Activated T-helper 1 cell treated with anti-CD3 and anti-CD28 coated beads, Interleukin-12 subunit alpha, Interleukin-12 subunit beta, Interleukin-2, Interleukin-4 antibody, amounts not matched to agents 30 ng/mL and 10 ng/mL and 1 ng/mL, durations not matched to agents 14 hours and 24 hours and 36 hours (primary cell): ENCODE measurements around the gene ERBB2. TPM values are rescaled to one million over a fixed set of nuclear protein-coding genes. Genes with fewer than 3 reads are reported as not detected.
"Not testable (repeated sequence)": the region's sequence is repeated elsewhere in the genome, so short reads cannot be mapped to it uniquely, and the experiment has no call there.

Source experiments
- DNase-seq: peaks from one replicate; pipeline ENCODE4 v3.0.0; 2021; ENCODE audit warnings: low spot score
- H3K27ac Mint-ChIP-seq: one replicate; pipeline ENCODE4 v1.8.0; 2021; ENCODE audit warnings: mild to moderate bottlenecking, mixed read lengths
- H3K27me3 Mint-ChIP-seq: one replicate; pipeline ENCODE4 v1.8.0; 2022; ENCODE audit warnings: mild to moderate bottlenecking, moderate library complexity, mixed read lengths; ENCODE audit not compliant: insufficient read depth
- H3K36me3 Mint-ChIP-seq: one replicate; pipeline ENCODE4 v1.8.0; 2021; ENCODE audit warnings: low read depth, mixed read lengths
- H3K4me1 Mint-ChIP-seq: one replicate; pipeline ENCODE4 v1.8.0; 2021; ENCODE audit warnings: low read depth, mixed read lengths
- H3K4me3 Mint-ChIP-seq: one replicate; pipeline ENCODE4 v1.8.0; 2021; ENCODE audit warnings: mild to moderate bottlenecking, moderate library complexity, mixed read lengths
- H3K9me3 Mint-ChIP-seq: one replicate; pipeline ENCODE4 v1.8.0; 2021; ENCODE audit warnings: mixed read lengths
- intact Hi-C: fragments of 100-400 bp; cut with micrococcal nuclease; formaldehyde crosslinking; loops from one replicate; pipeline ENCODE4 v1.15.1; 2024
- total RNA-seq: library from RNA; stranded (reverse); gene quantifications from 2 replicates; pipeline ENCODE4 v1.2.3, GENCODE V29; 2022

The ERBB2 gene
- total RNA-seq, 1 donor from 2014 or later, result 3.0 TPM

GRCh38 chr17:39747745-39748144 lies 47.9 kb downstream of the ERBB2 start:
- H3K9me3 Mint-ChIP-seq, result no peaks in the 10 kb centered on the region
- intact Hi-C loops, result no loop called here
- no peak overlapping the region for H3K27ac Mint-ChIP-seq
- no peak for DNase-seq
- H3K27me3 Mint-ChIP-seq, result no peaks in the 10 kb centered on the region
- H3K4me1 Mint-ChIP-seq, result peaks cover 6% of the 10 kb centered on the region
- no peaks in the 10 kb centered on the region for H3K36me3 Mint-ChIP-seq
- no peak overlapping the region for H3K4me3 Mint-ChIP-seq

GRCh38 chr17:39748444-39749034 lies 48.7 kb downstream of the ERBB2 start:
- H3K4me3 Mint-ChIP-seq, H3K36me3 Mint-ChIP-seq, DNase-seq, intact Hi-C loops, H3K27me3 Mint-ChIP-seq, H3K9me3 Mint-ChIP-seq, H3K27ac Mint-ChIP-seq: not testable (repeated sequence)
- peaks cover 14% of the 10 kb centered on the region for H3K4me1 Mint-ChIP-seq

- H3K27ac Mint-ChIP-seq, result no peak overlapping the region
- no peaks in the 10 kb centered on the region for H3K27me3 Mint-ChIP-seq
- peaks cover 2% of the 10 kb centered on the region for H3K36me3 Mint-ChIP-seq
- H3K4me1 Mint-ChIP-seq, result peaks cover 22% of the 10 kb centered on the region
- intact Hi-C loops, result loop anchor here (10.0 kb wide), 1 partner anchor 64 kb away; no protein-coding TSS in a partner anchor
- no peaks in the 10 kb centered on the region for H3K9me3 Mint-ChIP-seq
- H3K4me3 Mint-ChIP-seq, result no peak overlapping the region
- DNase-seq, result no peak
Observed at GRCh38 chr17:39750131-39751015, 50.5 kb downstream of the ERBB2 start.

- no peak overlapping the region for H3K27ac Mint-ChIP-seq
- H3K27me3 Mint-ChIP-seq, result no peaks in the 10 kb centered on the region
- no peak for DNase-seq
- intact Hi-C loops, result loop anchor here (10.0 kb wide), 1 partner anchor 64 kb away; no protein-coding TSS in a partner anchor
- H3K36me3 Mint-ChIP-seq, result peaks cover 2% of the 10 kb centered on the region
- no peaks in the 10 kb centered on the region for H3K9me3 Mint-ChIP-seq
- H3K4me1 Mint-ChIP-seq, result peaks cover 29% of the 10 kb centered on the region
- H3K4me3 Mint-ChIP-seq, result no peak overlapping the region
Observed at GRCh38 chr17:39751016-39751543, 51.2 kb downstream of the ERBB2 start.

- Mint-ChIP-seq H3K27ac (no peak overlapping the region), H3K4me3 (peak overlapping the region; percentile 77), H3K36me3 (peaks cover 2% of the 10 kb centered on the region), H3K4me1 (peaks cover 34% of the 10 kb centered on the region), H3K9me3 (no peaks in the 10 kb centered on the region), H3K27me3 (no peaks in the 10 kb centered on the region)
- intact Hi-C loops, result loop anchor here (10.0 kb wide), 1 partner anchor 63 kb away; no protein-coding TSS in a partner anchor
- DNase-seq, result no peak
Observed at GRCh38 chr17:39751637-39752036, 51.8 kb downstream of the ERBB2 start.

GRCh38 chr17:39752241-39752881 lies 52.5 kb downstream of the ERBB2 start:
- intact Hi-C loops, result loop anchor here (10.0 kb wide), 1 partner anchor 62 kb away; no protein-coding TSS in a partner anchor
- H3K27me3 Mint-ChIP-seq, result no peaks in the 10 kb centered on the region
- H3K4me1 Mint-ChIP-seq, result peaks cover 41% of the 10 kb centered on the region
- no peak for DNase-seq
- peak overlapping the region; percentile 81 for H3K4me3 Mint-ChIP-seq
- peak overlapping the region; percentile 86 for H3K27ac Mint-ChIP-seq
- H3K36me3 Mint-ChIP-seq, result peaks cover 2% of the 10 kb centered on the region
- no peaks in the 10 kb centered on the region for H3K9me3 Mint-ChIP-seq

- no peaks in the 10 kb centered on the region for H3K9me3 Mint-ChIP-seq
- H3K36me3 Mint-ChIP-seq, result peaks cover 6% of the 10 kb centered on the region
- H3K4me3 Mint-ChIP-seq, result peak overlapping the region; percentile 81
- intact Hi-C loops, result loop anchor here (1.0 to 10.0 kb wide), 12 partner anchors 15 to 227 kb away; partner anchors contain the start of genes LRRC3C, MIEN1, ORMDL3 and PGAP3
- H3K4me1 Mint-ChIP-seq, result peaks cover 54% of the 10 kb centered on the region
- peak overlapping the region; percentile 91 for H3K27ac Mint-ChIP-seq
- no peak for DNase-seq
- no peaks in the 10 kb centered on the region for H3K27me3 Mint-ChIP-seq
Observed at GRCh38 chr17:39753514-39754160, 53.8 kb downstream of the ERBB2 start.

GRCh38 chr17:39754161-39754957 lies 54.5 kb downstream of the ERBB2 start:
- peaks cover 60% of the 10 kb centered on the region for H3K4me1 Mint-ChIP-seq

GRCh38 chr17:39754958-39755553 lies 55.2 kb downstream of the ERBB2 start:
- DNase-seq, result no peak
- peak overlapping the region; percentile 61 for H3K4me3 Mint-ChIP-seq
- intact Hi-C loops, result loop anchor here (1.0 to 10.0 kb wide), 12 partner anchors 15 to 225 kb away; partner anchors contain the start of genes LRRC3C, MIEN1, ORMDL3 and PGAP3

More at GRCh38 chr17:39754161-39754957, 54.5 kb downstream of the ERBB2 start:
- peak; percentile 97 for DNase-seq
- H3K27me3 Mint-ChIP-seq, result no peaks in the 10 kb centered on the region
- no peaks in the 10 kb centered on the region for H3K9me3 Mint-ChIP-seq
- intact Hi-C loops, result loop anchor here (1.0 to 10.0 kb wide), 12 partner anchors 16 to 226 kb away; partner anchors contain the start of genes LRRC3C, MIEN1, ORMDL3 and PGAP3
- peak overlapping the region; percentile 53 for H3K27ac Mint-ChIP-seq
- peak overlapping the region; percentile 81 for H3K4me3 Mint-ChIP-seq
- peaks cover 6% of the 10 kb centered on the region for H3K36me3 Mint-ChIP-seq

GRCh38 chr17:39755554-39756379 lies 55.9 kb downstream of the ERBB2 start:
- Mint-ChIP-seq H3K27me3 (no peaks in the 10 kb centered on the region), H3K36me3 (peaks cover 8% of the 10 kb centered on the region), H3K9me3 (no peaks in the 10 kb centered on the region), H3K4me3 (peak overlapping the region; percentile 61), H3K4me1 (peaks cover 66% of the 10 kb centered on the region), H3K27ac (peak overlapping the region; percentile 86)
- intact Hi-C loops, result loop anchor here (2.0 to 10.0 kb wide), 2 partner anchors 35 to 59 kb away; no protein-coding TSS in a partner anchor
- peak; percentile 47 for DNase-seq

More at GRCh38 chr17:39754958-39755553, 55.2 kb downstream of the ERBB2 start:
- Mint-ChIP-seq H3K36me3 (peaks cover 6% of the 10 kb centered on the region), H3K27ac (peak overlapping the region; percentile 86), H3K27me3 (no peaks in the 10 kb centered on the region), H3K4me1 (peaks cover 66% of the 10 kb centered on the region), H3K9me3 (no peaks in the 10 kb centered on the region)
